ENCODE data around the gene KDM4B.

KDM4B gene

GRCh38 chr19:5012688-5013457, 44.0 kb downstream of the KDM4B start:
- DNase-seq, result no peak
- peaks cover 7% of the 10 kb centered on the region for H3K36me3 ChIP-seq
- TF ChIP-seq CTCF (IDR thresholded peaks at IDR 0.05; ENCODE audit: low read depth, low read length), result no peak
- H3K9me3 ChIP-seq, result no peaks in the 10 kb centered on the region
- no peaks in the 10 kb centered on the region for H3K4me1 ChIP-seq
- no peaks in the 10 kb centered on the region for H3K27me3 ChIP-seq
- no peak overlapping the region for H3K4me3 ChIP-seq (ENCODE audit: low read depth, low read length)

- H3K4me3 ChIP-seq (ENCODE audit: low read depth, low read length), result no peak overlapping the region
- no peaks in the 10 kb centered on the region for H3K4me1 ChIP-seq
- no peak for TF ChIP-seq CTCF (IDR thresholded peaks at IDR 0.05; ENCODE audit: low read depth, low read length)
- no peak for DNase-seq
- no peaks in the 10 kb centered on the region for H3K9me3 ChIP-seq
- no peaks in the 10 kb centered on the region for H3K27me3 ChIP-seq
- H3K36me3 ChIP-seq, result peaks cover 13% of the 10 kb centered on the region
Observed at GRCh38 chr19:5013761-5014160, 44.8 kb downstream of the KDM4B start.

- no peaks in the 10 kb centered on the region for H3K4me1 ChIP-seq
- no peaks in the 10 kb centered on the region for H3K9me3 ChIP-seq
- no peak for TF ChIP-seq CTCF (IDR thresholded peaks at IDR 0.05; ENCODE audit: low read depth, low read length)
- H3K4me3 ChIP-seq (ENCODE audit: low read depth, low read length), result no peak overlapping the region
- peaks cover 13% of the 10 kb centered on the region for H3K36me3 ChIP-seq
- DNase-seq, result no peak
- H3K27me3 ChIP-seq, result no peaks in the 10 kb centered on the region
Observed at GRCh38 chr19:5014941-5015340, 46.0 kb downstream of the KDM4B start.

- no peak for DNase-seq
- TF ChIP-seq CTCF (IDR thresholded peaks at IDR 0.05; ENCODE audit: low read depth, low read length), result no peak
- Histone ChIP-seq H3K36me3 (peaks cover 19% of the 10 kb centered on the region), H3K9me3 (no peaks in the 10 kb centered on the region), H3K4me1 (no peaks in the 10 kb centered on the region), H3K4me3 (ENCODE audit: low read depth, low read length) (no peak overlapping the region), H3K27me3 (no peaks in the 10 kb centered on the region)
Observed at GRCh38 chr19:5016268-5016667, 47.4 kb downstream of the KDM4B start.

- no peak for DNase-seq
- Histone ChIP-seq H3K27me3 (no peaks in the 10 kb centered on the region), H3K36me3 (peaks cover 19% of the 10 kb centered on the region), H3K4me3 (ENCODE audit: low read depth, low read length) (no peak overlapping the region), H3K4me1 (no peaks in the 10 kb centered on the region), H3K9me3 (no peaks in the 10 kb centered on the region)
- TF ChIP-seq CTCF (IDR thresholded peaks at IDR 0.05; ENCODE audit: low read depth, low read length), result no peak
Observed at GRCh38 chr19:5016781-5017180, 47.9 kb downstream of the KDM4B start.

- no peaks in the 10 kb centered on the region for H3K4me1 ChIP-seq
- H3K36me3 ChIP-seq, result peaks cover 19% of the 10 kb centered on the region
- no peaks in the 10 kb centered on the region for H3K9me3 ChIP-seq
- DNase-seq, result no peak
- no peaks in the 10 kb centered on the region for H3K27me3 ChIP-seq
- TF ChIP-seq CTCF (IDR thresholded peaks at IDR 0.05; ENCODE audit: low read depth, low read length), result no peak
- no peak overlapping the region for H3K4me3 ChIP-seq (ENCODE audit: low read depth, low read length)
Observed at GRCh38 chr19:5017235-5017634, 48.3 kb downstream of the KDM4B start.

Measured in BE2C (cell line).